PC-3 (cell line): ENCODE data around the gene ASCL2. TPM values are rescaled to one million over a fixed set of nuclear protein-coding genes. Genes with fewer than 3 reads are reported as not detected.

Experiments
- ATAC-seq: fragments of 200-7000 bp; cut with Tn5 transposase; 2 replicates; pipeline ENCODE4 v1.9.1; 2020; ENCODE audit warnings: mild to moderate bottlenecking, moderate library complexity
- BruUV-seq: library from RNA; stranded (reverse); fragments of 400-500 nt; replicated peaks from 2 replicates; lab custom pipeline; 2021; lab: Mats Ljungman, UMichigan
- CTCF ChIA-PET: fragments of 300-600 bp; sonication (Branson Sonifier 250); formaldehyde crosslinking; loops from one replicate; lab custom pipeline; 2022; ENCODE audit warnings: antibody characterized with exemption; lab: Charles Lee
- POLR2A ChIA-PET: fragments of 300-600 bp; sonication (Branson Sonifier 250); formaldehyde crosslinking; loops from one replicate; lab custom pipeline; 2022; ENCODE audit warnings: antibody characterized with exemption; ENCODE audit not compliant: unreplicated experiment; lab: Charles Lee
- DNase-seq: peaks from one replicate; pipeline ENCODE4 v3.0.0-alpha.2; 2015
- H2AFZ ChIP-seq: fragments of 300-600 bp; sonication (generic); 2 replicates; pipeline ENCODE4 v1.6.0; 2016; ENCODE audit warnings: antibody characterized with exemption, low read length
- H3F3A ChIP-seq: fragments of 300-600 bp; sonication (generic); one replicate; pipeline ENCODE4 v1.6.0; 2017; ENCODE audit warnings: antibody characterized with exemption, low read length, control low read depth, mild to moderate bottlenecking; ENCODE audit not compliant: unreplicated experiment
- H3K27ac ChIP-seq: fragments of 300-600 bp; sonication (generic); 2 replicates; pipeline ENCODE4 v1.5.1; 2016; ENCODE audit warnings: mild to moderate bottlenecking, low read length
- H3K27me3 ChIP-seq: fragments of 300-600 bp; sonication (generic); 2 replicates; pipeline ENCODE4 v1.6.1; 2016; ENCODE audit warnings: low read length, mixed read lengths
- H3K36me3 ChIP-seq: fragments of 300-600 bp; sonication (generic); 2 replicates; pipeline ENCODE4 v1.6.1; 2016; ENCODE audit warnings: low read depth, mixed run types, low read length, mixed read lengths
- H3K4me1 ChIP-seq: fragments of 300-600 bp; sonication (generic); 2 replicates; pipeline ENCODE4 v1.5.1; 2016; ENCODE audit warnings: low read length; ENCODE audit not compliant: insufficient read depth
- H3K4me2 ChIP-seq: fragments of 300-600 bp; sonication (generic); 2 replicates; pipeline ENCODE4 v1.6.0; 2016; ENCODE audit warnings: low read length
- H3K4me3 ChIP-seq: fragments of 300-600 bp; sonication (generic); 2 replicates; pipeline ENCODE4 v1.5.1; 2016; ENCODE audit warnings: mild to moderate bottlenecking, low read length, mixed read lengths
- H3K79me2 ChIP-seq: fragments of 300-600 bp; sonication (generic); 2 replicates; pipeline ENCODE4 v1.6.1; 2017; ENCODE audit warnings: low read length, mixed read lengths
- H3K9ac ChIP-seq: fragments of 300-600 bp; sonication (generic); 2 replicates; pipeline ENCODE4 v1.6.0; 2016; ENCODE audit warnings: mild to moderate bottlenecking, low read length
- H3K9me2 ChIP-seq: fragments of 300-600 bp; sonication (generic); replicated peaks from 2 replicates; pipeline ENCODE4 v1.6.1; 2016; ENCODE audit warnings: mixed run types, low read length, mixed read lengths
- H3K9me3 ChIP-seq: fragments of 300-600 bp; sonication (generic); 2 replicates; pipeline ENCODE4 v1.6.1; 2016; ENCODE audit warnings: low read length, mixed read lengths
- H4K20me1 ChIP-seq: fragments of 300-600 bp; sonication (generic); 2 replicates; pipeline ENCODE4 v1.6.1; 2016; ENCODE audit warnings: low read length, mixed read lengths
- CTCF ChIP-seq: fragments of 300-600 bp; sonication (generic); conservative IDR thresholded peaks from 2 replicates; pipeline ENCODE4 v1.5.1; 2017; ENCODE audit warnings: antibody characterized with exemption, low read depth, mild to moderate bottlenecking, low read length
- EZH2 ChIP-seq: fragments of 300-600 bp; sonication (generic); IDR thresholded peaks from one replicate; pipeline ENCODE4 v1.6.1; 2017; ENCODE audit warnings: antibody characterized with exemption, mild to moderate bottlenecking, low read length; ENCODE audit not compliant: unreplicated experiment
- EZH2phosphoT487 ChIP-seq: fragments of 300-600 bp; sonication (generic); IDR thresholded peaks from 2 replicates; pipeline ENCODE4 v1.6.1; 2018; ENCODE audit warnings: mild to moderate bottlenecking, antibody characterized with exemption, low read length, borderline replicate concordance
- intact Hi-C: fragments of 100-400 bp; cut with micrococcal nuclease; formaldehyde crosslinking; loops from 2 replicates; pipeline ENCODE4 v1.9.0; 2023
- total RNA-seq: library from RNA; depleted of rRNA; stranded (reverse); fragments of >200 nt; gene quantifications from 2 replicates; pipeline ENCODE4 v1.2.3, GENCODE V29; 2014

Gene ASCL2
- total RNA-seq, 1 experiment from 2014 or later = 1.1 TPM

GRCh38 chr11:2303627-2304505 is 33.5 kb upstream of the ASCL2 start:
- BruUV-seq = no TSS peak
- H3K9me3 ChIP-seq = no peaks in the 10 kb centered on the region
- H3K4me3 ChIP-seq = no peak overlapping the region
- no peak for ATAC-seq
- H3K4me1 ChIP-seq = no peaks in the 10 kb centered on the region
- no peak for DNase-seq
- POLR2A ChIA-PET = no interaction called here
- no peaks in the 10 kb centered on the region for H3K79me2 ChIP-seq
- no peak overlapping the region for H3K4me2 ChIP-seq
- no peaks in the 10 kb centered on the region for H3K36me3 ChIP-seq
- H3F3A ChIP-seq = no peaks in the 10 kb centered on the region
- H2AFZ ChIP-seq = no peak overlapping the region
- H3K27me3 ChIP-seq = no peaks in the 10 kb centered on the region
- CTCF ChIA-PET = interaction anchor here (0.7 to 2.0 kb wide), 4 partner anchors 116 to 343 kb away, joined by 3 to 44 read pairs (median 6); no protein-coding TSS in a partner anchor
- H3K9me2 ChIP-seq = no peaks in the 10 kb centered on the region
- intact Hi-C loops = no loop called here
- no peak overlapping the region for H3K9ac ChIP-seq
- H3K27ac ChIP-seq = no peak overlapping the region
- TF ChIP-seq EZH2phosphoT487 (no peak), CTCF (no peak), EZH2 (no peak)
- no peaks in the 10 kb centered on the region for H4K20me1 ChIP-seq

GRCh38 chr11:2302896-2303626 is 32.7 kb upstream of the ASCL2 start:
- no peak for ATAC-seq
- Histone ChIP-seq H4K20me1 (no peaks in the 10 kb centered on the region), H3K36me3 (no peaks in the 10 kb centered on the region), H3K27ac (no peak overlapping the region), H2AFZ (no peak overlapping the region), H3K27me3 (no peaks in the 10 kb centered on the region), H3K9me3 (no peaks in the 10 kb centered on the region), H3K4me3 (no peak overlapping the region), H3K9ac (no peak overlapping the region), H3K9me2 (no peaks in the 10 kb centered on the region), H3K4me1 (no peaks in the 10 kb centered on the region), H3F3A (no peaks in the 10 kb centered on the region), H3K79me2 (no peaks in the 10 kb centered on the region), H3K4me2 (no peak overlapping the region)
- no peak for DNase-seq
- TF ChIP-seq CTCF (no peak), EZH2 (no peak), EZH2phosphoT487 (no peak)
- CTCF ChIA-PET = interaction anchor here (0.6 to 0.8 kb wide), 2 partner anchors 114 to 153 kb away, joined by 3 read pairs; no protein-coding TSS in a partner anchor
- intact Hi-C loops = no loop called here
- POLR2A ChIA-PET = no interaction called here
- no TSS peak for BruUV-seq
